PFSK-1 (cell line): ENCODE results near the gene TNFSF11.

Experiments used
- FOXP2 ChIP-seq: optimal IDR thresholded peaks from 2 replicates; pipeline ENCODE3; 2011; ENCODE audit warnings: borderline replicate concordance, control low read depth, inconsistent platforms; ENCODE audit not compliant: insufficient read depth; ENCODE audit errors: extremely low read length, extremely low read depth
- POLR2AphosphoS5 ChIP-seq: IDR thresholded peaks from 2 replicates; pipeline ENCODE4 v1.6.1; 2012; ENCODE audit warnings: low read depth, mild to moderate bottlenecking, control low read depth, low read length, moderate library complexity
- REST ChIP-seq, 2 experiments: IDR thresholded peaks; 2 replicates each; pipeline versions ENCODE4 v1.6.1 to v1.8.0; 2011 to 2012; ENCODE audit warnings: low read depth in 2 of 2, low read length in 2 of 2, control low read depth in 1 of 2, inconsistent platforms in 1 of 2, mild to moderate bottlenecking in 1 of 2, moderate library complexity in 1 of 2; ENCODE audit not compliant: insufficient read depth in 1 of 2
- SIN3A ChIP-seq: IDR thresholded peaks from 2 replicates; pipeline ENCODE4 v1.6.1; 2012; ENCODE audit warnings: mild to moderate bottlenecking, low read length, moderate library complexity, borderline replicate concordance; ENCODE audit not compliant: insufficient read depth
- TAF1 ChIP-seq: IDR thresholded peaks from 2 replicates; pipeline ENCODE4 v1.6.1; 2012; ENCODE audit warnings: low read length, control low read depth, borderline replicate concordance; ENCODE audit not compliant: insufficient read depth

Gene TNFSF11

GRCh38 chr13:42644841-42645240 lies 70.9 kb downstream of the TNFSF11 start:
- TF ChIP-seq REST (IDR thresholded peaks at IDR 0.05; ENCODE audit: insufficient read depth in 1 of 2, low read depth in 2 of 2, low read length in 2 of 2) (no peak), TAF1 (no peak), POLR2AphosphoS5 (no peak), SIN3A (no peak), FOXP2 (no peak)

- TF ChIP-seq SIN3A: no peak
- no peak for TF ChIP-seq TAF1
- TF ChIP-seq POLR2AphosphoS5: no peak
- TF ChIP-seq FOXP2: no peak
- TF ChIP-seq REST (IDR thresholded peaks at IDR 0.05; ENCODE audit: insufficient read depth in 1 of 2, low read depth in 2 of 2, low read length in 2 of 2): no peak
Measured at GRCh38 chr13:42645717-42646116, 71.8 kb downstream of the TNFSF11 start.

- TF ChIP-seq POLR2AphosphoS5: no peak
- no peak for TF ChIP-seq FOXP2
- TF ChIP-seq REST (IDR thresholded peaks at IDR 0.05; ENCODE audit: insufficient read depth in 1 of 2, low read depth in 2 of 2, low read length in 2 of 2): no peak
- no peak for TF ChIP-seq TAF1
- TF ChIP-seq SIN3A: no peak
Measured at GRCh38 chr13:42649141-42649540, 75.2 kb downstream of the TNFSF11 start.

GRCh38 chr13:42649831-42650230 lies 75.9 kb downstream of the TNFSF11 start:
- TF ChIP-seq POLR2AphosphoS5: no peak
- no peak for TF ChIP-seq SIN3A

GRCh38 chr13:42650506-42650905 lies 76.6 kb downstream of the TNFSF11 start:
- TF ChIP-seq SIN3A (no peak), TAF1 (no peak), REST (IDR thresholded peaks at IDR 0.05; ENCODE audit: insufficient read depth in 1 of 2, low read depth in 2 of 2, low read length in 2 of 2) (no peak), FOXP2 (no peak), POLR2AphosphoS5 (no peak)
